Ishikawa (cell line): ENCODE data around the gene RBM10.

Source experiments
- CEBPB ChIP-seq: IDR thresholded peaks from 2 replicates; pipeline ENCODE4 v1.6.1; 2012
- CREB1 ChIP-seq: IDR thresholded peaks from 2 replicates; pipeline ENCODE4 v1.6.1; 2012; ENCODE audit warnings: low read depth
- EGR1 ChIP-seq: IDR thresholded peaks from 2 replicates; pipeline ENCODE4 v1.6.1; 2012
- EP300 ChIP-seq: IDR thresholded peaks from 2 replicates; pipeline ENCODE4 v1.6.1; 2012; ENCODE audit warnings: borderline replicate concordance
- FOXM1 ChIP-seq: IDR thresholded peaks from 2 replicates; pipeline ENCODE4 v1.6.1; 2012; ENCODE audit warnings: low read depth, borderline replicate concordance
- MAX ChIP-seq: IDR thresholded peaks from 2 replicates; pipeline ENCODE4 v1.6.1; 2012
- NFIC ChIP-seq: IDR thresholded peaks from 2 replicates; pipeline ENCODE4 v1.6.1; 2012
- RAD21 ChIP-seq: IDR thresholded peaks from 2 replicates; pipeline ENCODE4 v1.6.1; 2012; ENCODE audit warnings: low read depth
- REST ChIP-seq: IDR thresholded peaks from 2 replicates; pipeline ENCODE4 v1.6.1; 2012; ENCODE audit warnings: low read depth, mild to moderate bottlenecking
- TAF1 ChIP-seq: IDR thresholded peaks from 2 replicates; pipeline ENCODE4 v1.6.1; 2012; ENCODE audit warnings: low read depth, mild to moderate bottlenecking
- TCF12 ChIP-seq: IDR thresholded peaks from 2 replicates; pipeline ENCODE4 v1.6.1; 2012; ENCODE audit warnings: low read depth
- TEAD4 ChIP-seq: IDR thresholded peaks from 2 replicates; pipeline ENCODE4 v1.6.1; 2012
- USF1 ChIP-seq: IDR thresholded peaks from 2 replicates; pipeline ENCODE4 v1.6.1; 2012
- YY1 ChIP-seq: IDR thresholded peaks from 2 replicates; pipeline ENCODE4 v1.6.1; 2012; ENCODE audit warnings: low read depth
- ZBTB7A ChIP-seq: IDR thresholded peaks from 2 replicates; pipeline ENCODE4 v1.6.1; 2012; ENCODE audit warnings: low read depth

Gene RBM10

GRCh38 chrX:47146936-47147859 lies 2.2 kb downstream of the RBM10 start:
- no peak for TF ChIP-seq MAX
- no peak for TF ChIP-seq EGR1
- no peak for TF ChIP-seq CREB1
- no peak for TF ChIP-seq TEAD4
- no peak for TF ChIP-seq TAF1
- no peak for TF ChIP-seq CEBPB
- TF ChIP-seq FOXM1, result no peak
- no peak for TF ChIP-seq YY1
- no peak for TF ChIP-seq RAD21
- TF ChIP-seq REST, result no peak

- TF ChIP-seq REST, result no peak
- no peak for TF ChIP-seq YY1
- no peak for TF ChIP-seq CEBPB
- no peak for TF ChIP-seq TEAD4
- no peak for TF ChIP-seq TCF12
- no peak for TF ChIP-seq USF1
- TF ChIP-seq EGR1, result no peak
- no peak for TF ChIP-seq FOXM1
- TF ChIP-seq MAX, result no peak
- TF ChIP-seq ZBTB7A, result no peak
- no peak for TF ChIP-seq TAF1
- no peak for TF ChIP-seq NFIC
- no peak for TF ChIP-seq RAD21
- no peak for TF ChIP-seq CREB1
- TF ChIP-seq EP300, result no peak
Observed at GRCh38 chrX:47148946-47149345, 3.9 kb downstream of the RBM10 start.

GRCh38 chrX:47151435-47151834 lies 6.4 kb downstream of the RBM10 start:
- no peak for TF ChIP-seq CEBPB
- no peak for TF ChIP-seq EGR1
- no peak for TF ChIP-seq EP300
- TF ChIP-seq MAX, result no peak
- TF ChIP-seq USF1, result no peak
- no peak for TF ChIP-seq ZBTB7A
- no peak for TF ChIP-seq FOXM1
- TF ChIP-seq NFIC, result no peak
- no peak for TF ChIP-seq TAF1
- no peak for TF ChIP-seq REST
- TF ChIP-seq YY1, result no peak
- no peak for TF ChIP-seq TCF12
- TF ChIP-seq TEAD4, result no peak
